HG03520 (cell line): ENCODE results near the gene DIP2C.
"Not testable (repeated sequence)": the region's sequence is repeated elsewhere in the genome, so short reads cannot be mapped to it uniquely, and the experiment has no call there.

Experiments used
- ATAC-seq: cut with Tn5 transposase; IDR thresholded peaks from one replicate; pipeline ENCODE4 v1.9.1; 2021; ENCODE audit warnings: mild to moderate bottlenecking, moderate library complexity; ENCODE audit not compliant: unreplicated experiment

The DIP2C gene

DNA sequence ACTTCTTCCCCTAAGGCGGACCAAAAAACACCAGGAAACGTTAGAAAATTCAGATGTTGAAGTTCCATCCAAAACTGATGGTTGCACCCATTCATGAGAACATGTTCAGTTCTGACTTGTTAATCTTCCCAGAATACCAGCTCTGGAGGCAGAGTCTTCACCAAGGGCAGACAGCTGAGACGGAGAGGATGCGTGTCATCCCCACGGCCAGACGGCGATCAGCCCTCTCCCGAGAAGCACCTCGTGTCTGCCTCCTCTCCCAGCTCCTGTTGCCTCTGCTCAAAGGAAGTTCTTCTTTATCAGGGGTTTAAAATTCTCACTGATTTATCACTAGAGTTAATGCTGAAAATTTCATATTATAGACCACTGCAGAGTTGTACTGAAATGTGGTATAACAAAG lies 284.5 kb downstream of the DIP2C start:
- no peak for ATAC-seq

DNA sequence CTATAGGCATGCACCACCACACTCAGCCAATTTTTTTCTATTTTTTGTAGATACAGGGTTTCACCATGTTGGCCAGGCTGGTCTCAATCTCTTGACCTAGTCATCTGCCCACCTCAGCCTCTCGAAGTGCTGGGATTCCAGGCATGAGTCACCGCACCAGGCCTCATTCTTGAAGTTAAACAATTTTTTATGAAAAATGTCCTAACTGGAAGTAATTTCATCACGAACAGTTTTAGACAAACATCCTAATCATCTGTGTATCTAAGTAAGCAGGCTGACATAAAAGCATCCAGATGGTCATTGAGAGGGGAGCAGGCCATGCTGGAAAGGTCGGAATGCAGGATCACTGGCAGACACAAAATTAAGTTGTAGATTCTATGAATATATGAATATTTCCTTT lies 285.1 kb downstream of the DIP2C start:
- ATAC-seq, result no peak

DNA sequence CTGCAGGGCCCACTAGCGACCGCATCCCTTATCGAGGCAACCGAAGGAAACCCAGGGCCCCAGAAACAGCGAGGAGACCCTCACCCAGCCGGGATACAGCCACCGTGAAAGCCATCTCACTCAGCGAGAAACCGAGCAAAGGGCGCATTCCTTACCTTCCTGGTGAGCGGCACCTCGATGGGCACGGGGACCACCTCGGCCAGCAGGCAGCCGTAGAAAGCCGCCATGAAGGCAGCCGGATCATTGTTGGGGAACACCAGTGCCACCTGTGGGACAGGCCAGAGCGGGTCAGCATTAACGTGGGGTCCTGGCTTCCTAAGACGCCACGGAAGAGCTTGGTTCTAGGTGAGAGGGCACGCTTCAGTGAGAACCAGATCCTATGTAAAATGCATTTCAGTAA lies 290.5 kb downstream of the DIP2C start:
- ATAC-seq, result no peak

DNA sequence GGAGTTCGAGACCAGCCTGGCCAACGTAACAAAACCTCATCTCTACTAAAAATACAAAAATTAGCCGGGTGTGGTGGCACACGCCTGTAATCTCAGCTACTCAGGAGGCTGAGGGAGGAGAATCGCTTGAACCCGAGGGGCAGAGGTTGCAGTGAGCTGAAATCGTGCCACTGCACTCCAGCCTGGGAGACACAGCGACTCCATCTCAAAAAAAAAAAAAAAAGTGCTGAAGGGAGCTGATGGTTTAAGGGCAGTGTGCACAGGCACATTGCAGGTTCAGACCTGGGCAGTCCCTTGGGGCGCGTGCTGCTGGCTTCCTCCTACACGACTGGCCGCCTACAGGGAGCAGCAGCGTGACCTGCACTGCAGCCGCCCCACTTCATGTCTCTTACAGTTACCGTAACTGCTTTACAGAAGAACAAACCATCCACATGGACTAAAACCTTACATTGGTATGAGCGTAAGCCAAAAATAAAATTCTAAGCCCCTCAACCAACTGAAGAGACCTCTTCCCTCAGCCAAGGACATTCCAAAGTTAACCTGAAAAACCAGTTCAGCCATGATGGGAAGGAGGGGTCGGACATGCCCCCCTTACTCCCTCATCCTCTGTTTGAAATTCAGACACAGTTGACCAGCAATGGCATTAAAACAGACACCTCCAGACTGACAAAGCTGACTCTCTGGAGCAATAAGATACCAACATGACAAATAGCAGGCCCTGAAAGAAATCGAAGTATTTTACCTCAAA lies 292.0 kb downstream of the DIP2C start:
- no peak for ATAC-seq

DNA sequence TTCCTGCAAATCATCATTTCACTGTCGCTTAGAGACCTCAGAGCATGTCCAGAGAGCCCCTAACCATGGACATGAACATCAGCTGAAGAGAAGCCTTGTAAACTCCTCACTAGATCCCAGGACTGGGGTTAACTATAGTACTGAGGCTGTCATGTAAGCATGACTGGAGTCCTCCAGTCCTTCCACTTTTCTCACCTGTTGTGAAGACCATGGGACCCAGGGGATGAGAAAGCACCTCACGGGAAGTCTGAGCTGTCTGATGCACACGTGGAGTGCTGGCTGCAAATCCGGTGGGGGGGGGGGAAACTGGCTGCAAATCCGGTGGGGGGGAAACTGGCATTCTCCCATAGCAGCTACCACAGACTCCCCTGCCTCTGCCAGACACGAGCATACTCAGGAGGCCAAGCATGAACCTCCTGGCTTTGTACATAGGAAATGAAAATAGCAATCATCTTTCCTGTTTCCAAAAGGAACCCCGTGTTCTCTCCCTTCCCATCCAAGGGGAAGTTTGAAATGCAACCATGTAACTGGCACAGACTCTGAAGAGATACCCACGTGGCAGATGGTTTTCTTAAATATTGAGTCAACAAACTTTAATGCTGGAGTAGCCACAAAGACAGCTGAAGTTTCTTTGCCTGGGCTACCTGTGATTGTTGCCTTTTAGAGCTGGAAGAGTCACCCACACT lies 292.8 kb downstream of the DIP2C start:
- no peak for ATAC-seq

DNA sequence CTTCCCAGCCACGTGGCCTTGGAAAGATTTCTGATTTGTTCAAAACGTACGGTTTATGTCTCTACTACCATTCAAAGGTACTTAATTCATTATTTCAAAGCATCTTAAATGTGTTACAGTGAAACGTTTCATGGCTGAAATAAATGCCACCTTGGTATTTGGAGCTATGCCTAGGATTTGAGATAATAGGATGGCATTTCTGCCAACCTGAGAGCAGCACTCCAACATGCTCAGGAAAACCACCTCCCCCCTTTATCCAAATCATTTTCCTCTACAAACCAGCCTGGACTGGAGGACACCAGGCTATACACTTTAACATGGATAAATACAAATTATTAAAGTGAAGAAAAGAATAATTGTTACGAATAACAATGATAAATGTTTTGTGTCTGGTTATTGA lies 293.4 kb downstream of the DIP2C start:
- ATAC-seq, result no peak

DNA sequence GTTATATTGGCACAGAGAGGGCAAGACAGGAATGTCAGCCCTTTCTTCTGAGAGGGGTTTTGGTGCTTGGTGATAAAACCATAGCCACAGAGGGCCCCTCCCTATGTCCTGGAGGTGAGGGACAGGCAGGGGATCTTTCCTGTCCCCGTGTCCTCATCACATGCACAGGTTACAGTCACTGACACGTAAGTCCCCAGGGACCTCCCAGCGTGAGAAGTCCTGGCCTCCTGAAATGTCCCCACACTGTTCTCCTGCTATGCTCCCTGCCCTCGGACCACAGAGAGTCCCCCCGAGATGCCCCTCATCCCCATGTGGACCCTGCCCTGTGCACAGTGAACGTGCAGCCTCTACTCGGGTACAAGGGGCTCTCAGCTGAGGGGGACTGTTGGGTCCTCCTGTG lies 293.8 kb downstream of the DIP2C start:
- no peak for ATAC-seq

DNA sequence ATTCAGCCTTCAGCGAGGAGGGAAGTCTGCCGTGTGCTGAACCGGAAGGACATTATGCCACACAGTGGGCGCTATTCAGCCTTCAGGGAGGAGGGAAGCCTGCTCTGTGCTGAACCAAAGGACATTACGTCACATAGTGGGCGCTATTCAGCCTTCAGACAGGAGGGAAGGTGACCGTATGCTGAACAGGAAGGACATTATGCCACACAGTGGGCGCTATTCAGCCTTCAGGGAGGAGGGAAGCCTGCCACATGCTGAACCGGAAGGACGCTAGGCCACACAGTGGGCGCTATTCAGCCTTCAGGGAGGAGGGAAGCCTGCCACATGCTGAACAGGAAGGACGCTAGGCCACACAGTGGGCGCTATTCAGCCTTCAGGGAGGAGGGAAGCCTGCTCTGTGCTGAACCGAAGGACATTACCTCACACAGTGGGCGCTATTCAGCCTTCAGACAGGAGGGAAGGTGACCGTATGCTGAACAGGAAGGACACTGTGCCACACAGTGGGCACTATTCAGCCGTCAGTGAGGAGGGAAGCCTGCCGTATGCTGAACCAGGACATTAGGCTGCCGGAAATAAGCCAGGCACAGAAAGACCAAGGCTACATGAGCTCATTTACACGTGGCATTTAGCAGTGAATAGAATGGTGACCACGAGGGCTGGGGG lies 294.9 kb downstream of the DIP2C start:
- not testable (repeated sequence) for ATAC-seq

DNA sequence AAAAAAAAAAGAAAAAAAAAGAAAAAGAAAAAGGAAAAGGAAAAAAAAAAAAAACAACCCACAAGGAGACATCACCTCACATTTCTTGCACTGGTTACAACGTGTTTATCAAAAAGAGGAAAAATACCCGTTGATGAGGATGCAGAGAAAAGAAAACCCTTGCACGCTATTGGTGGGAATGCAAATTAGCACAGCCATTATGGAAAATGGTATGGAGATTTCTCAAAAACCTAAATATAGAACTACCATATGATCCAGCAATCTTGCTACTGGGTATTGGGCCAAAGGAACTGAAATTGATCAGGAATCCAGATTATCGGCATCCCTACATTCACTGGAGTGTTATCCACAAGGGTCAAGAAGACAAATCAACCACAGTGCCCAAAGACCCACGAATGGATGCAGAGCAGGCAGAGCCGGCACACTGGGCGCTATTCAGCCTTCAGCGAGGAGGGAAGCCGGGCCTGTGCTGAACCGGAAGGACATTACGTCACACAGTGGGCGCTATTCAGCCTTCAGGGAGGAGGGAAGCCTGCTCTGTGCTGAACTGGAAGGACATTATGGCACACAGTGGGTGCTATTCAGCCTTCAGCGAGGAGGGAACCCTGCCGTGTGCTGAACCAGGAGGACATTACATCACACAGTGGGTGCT lies 295.6 kb downstream of the DIP2C start:
- ATAC-seq, result no peak

DNA sequence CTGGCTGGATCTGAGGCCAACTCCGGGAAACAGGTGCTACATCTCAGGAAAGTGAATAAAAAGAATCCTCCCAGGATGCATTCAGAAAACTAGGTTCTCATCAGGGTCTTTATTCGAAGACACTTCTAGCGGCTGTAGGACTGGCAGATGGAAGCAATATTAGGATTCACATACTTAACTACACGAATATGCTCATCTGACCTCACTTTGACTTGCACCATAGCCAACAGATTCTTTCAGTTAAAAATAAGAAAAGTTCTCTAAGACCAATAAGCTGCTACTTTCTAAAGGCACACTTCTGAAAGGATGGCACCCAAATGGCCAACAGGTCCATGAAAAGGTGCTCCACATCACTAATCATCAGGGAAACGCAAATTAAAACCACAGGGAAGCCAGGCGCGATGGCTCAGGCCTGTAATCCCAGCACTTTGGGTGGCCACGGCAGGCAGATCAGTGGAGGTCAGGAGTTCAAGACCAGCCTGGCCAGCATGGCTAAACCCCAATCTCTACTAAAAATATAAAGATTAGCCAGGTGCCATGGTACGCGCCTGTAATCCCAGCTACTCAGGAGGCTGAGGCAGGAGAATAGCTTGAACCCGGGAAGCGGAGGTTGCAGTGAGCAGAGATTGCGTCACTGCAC lies 296.2 kb downstream of the DIP2C start:
- ATAC-seq, result no peak

DNA sequence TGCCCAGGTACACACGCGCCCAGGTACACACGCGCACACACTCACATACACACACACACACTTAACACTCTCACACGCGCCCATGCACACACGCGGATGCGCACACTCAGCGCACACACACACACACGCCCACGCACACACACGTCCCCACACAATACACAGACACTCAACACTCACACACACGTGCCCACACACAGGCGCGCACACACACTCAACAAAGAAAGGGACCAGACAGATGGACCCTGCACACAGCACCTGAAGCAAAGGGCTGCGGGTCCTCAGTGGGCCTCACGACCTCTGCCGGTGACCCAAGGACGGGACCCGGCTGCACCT lies 296.8 kb downstream of the DIP2C start:
- no peak for ATAC-seq

DNA sequence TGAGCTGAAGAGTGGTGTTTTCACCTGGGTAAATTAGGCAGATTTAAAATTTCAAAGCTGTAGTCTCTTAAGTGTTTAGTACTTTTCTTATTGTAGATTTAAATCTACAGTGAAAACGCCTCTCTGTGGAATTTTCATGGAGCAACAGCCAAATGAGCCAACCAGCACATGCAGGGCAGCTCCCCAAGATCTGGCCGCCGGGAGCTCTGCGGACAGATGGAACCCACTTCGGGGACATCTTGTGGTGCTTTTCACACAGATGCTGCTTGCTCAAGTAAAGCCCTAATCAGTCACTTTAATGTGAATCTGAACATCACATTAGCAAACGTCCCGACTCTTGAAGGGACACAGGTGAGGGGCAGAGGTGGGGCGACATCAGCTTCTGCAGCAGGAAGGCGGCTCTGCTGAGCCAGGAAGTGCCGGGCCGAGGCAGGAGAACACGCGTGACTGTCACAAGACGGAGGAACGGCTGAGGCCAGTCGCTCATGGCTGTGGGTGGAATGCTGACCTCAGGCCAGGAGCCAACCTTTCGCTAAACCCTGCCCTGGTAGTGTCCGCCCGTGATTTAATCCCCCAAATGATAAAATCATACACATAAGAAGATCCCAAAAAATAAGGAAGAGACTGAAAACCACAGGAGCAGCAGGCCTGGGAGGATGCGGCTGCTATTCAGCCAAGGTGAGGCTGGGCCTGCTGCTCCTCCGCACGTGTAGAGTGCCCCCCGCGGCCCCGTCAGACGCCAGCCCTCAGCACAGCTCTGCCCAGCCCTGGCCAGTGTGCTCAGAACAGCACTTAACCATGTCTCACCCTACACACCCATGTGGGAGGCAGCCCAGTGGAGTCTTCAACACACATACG lies 297.4 kb downstream of the DIP2C start:
- ATAC-seq, result no peak

DNA sequence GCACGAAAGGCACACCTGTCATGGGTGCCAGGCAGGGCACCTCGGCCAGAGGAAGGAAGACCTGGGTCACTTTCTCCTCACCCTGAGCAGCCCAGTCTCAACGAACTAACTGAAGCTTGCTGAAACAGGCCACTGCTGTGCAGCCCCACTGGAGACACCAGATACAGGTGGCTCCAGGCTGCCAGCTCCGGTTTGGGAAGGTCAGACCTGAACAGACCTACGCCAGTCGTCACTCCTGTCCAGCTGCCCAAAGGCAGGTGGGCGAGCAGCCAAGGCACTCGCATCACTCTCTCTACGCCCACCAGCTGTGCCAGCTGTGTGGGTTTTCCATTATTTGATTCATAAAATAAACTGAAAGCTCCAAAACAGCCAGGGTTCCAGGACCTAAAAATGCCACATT lies 298.2 kb downstream of the DIP2C start:
- ATAC-seq, result no peak

DNA sequence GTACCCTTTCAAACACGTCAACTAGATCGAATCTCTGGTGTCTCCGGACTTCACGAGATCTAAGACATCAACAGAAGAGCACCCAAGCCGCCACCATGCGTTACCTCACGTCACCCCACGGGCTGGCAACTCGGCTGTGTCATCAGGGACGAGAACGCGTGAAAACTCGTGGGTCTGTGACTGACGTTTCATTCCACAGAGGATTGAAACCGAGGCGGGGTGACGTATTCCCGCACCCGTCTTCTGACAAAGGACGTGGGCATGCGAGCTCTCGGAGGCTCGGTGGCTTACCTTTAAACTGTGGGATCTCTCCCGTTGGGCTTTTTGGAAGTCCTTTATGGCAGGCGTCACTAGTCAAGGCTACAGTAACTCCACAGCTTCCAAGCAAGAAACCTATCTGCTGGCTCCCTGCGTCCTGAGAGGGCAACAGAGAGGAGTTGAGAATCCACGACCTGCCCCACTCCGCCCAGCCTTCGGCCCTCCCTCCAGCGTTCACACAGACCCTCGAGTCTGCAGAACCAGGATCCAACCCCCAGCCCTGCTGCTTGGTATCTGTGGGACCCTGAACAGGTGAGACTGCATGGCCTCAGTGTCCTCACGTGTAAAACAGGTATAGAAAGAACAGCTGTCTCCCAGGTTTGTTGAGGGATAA lies 298.9 kb downstream of the DIP2C start:
- no peak for ATAC-seq

DNA sequence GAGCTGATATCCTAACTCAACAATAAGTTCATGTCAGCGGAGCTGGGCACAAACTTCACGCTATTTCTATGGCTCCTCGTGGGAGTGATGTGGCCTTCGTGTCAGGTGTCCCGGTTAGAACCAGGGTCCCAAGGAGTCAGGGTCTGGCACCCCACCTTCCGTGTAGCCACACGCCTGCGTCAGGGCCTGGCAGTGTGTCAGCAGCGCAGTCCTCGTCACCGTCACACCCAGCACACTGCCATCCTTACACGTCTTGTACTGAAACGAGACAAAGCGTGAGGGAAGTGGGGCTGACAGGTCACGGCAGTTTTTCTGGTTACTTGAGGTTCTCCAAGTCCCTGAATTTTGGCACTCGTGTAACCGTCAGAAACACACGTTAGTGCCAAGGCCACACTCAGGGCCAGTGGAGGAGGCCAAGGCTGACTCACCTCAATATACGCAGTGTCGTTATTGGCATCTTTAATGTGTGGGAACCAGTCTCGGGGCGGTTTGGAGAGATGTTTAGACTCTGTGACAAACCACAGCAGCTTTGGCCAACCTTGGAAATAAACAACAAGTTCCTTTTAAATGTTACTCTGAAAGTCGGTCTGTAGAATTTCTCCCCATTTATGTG lies 299.5 kb downstream of the DIP2C start:
- ATAC-seq, result no peak

DNA sequence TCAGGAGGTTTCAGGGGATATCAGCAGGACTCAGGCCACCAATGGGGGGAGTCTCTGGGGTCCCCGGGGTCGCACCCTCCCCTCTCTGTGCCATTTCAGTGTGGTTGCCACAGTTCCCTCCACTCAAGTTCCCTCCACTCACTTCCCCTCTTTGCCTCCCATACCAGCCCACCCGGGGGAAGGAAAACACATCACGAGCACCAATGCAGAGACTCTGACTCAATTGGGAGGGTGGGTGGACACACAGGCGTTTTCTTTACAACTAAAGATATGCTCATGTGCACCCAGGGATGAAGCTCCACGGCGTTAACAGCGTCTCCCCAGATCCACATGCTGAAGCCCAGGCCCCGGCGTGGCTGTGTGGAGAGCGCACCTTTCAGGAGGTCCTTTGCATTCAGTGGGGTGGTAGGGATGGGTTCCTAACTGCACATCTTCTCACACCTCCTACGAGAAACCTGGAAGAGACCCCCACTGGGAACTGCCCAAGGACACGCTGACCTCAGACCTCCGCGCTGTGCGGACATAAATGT lies 300.1 kb downstream of the DIP2C start:
- ATAC-seq, result no peak

DNA sequence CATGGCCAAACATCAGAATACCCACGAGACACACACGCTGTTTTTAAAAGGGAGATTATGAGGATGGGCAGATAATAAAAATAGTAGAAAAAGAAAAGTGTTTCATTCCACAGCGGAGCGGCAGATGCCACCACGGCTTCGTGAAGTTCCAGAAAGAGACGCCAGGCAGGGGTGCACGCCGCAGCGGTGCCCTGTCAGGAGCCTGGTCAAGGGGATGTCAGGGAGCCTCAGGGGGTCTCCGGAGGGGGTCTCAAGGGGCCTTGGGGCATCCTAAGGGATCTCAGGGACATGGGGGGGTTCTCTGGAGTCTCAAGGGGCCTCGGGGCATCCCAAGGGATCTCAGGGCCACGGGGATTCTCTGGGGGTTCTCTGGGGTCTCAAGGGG lies 300.8 kb downstream of the DIP2C start:
- no peak for ATAC-seq

DNA sequence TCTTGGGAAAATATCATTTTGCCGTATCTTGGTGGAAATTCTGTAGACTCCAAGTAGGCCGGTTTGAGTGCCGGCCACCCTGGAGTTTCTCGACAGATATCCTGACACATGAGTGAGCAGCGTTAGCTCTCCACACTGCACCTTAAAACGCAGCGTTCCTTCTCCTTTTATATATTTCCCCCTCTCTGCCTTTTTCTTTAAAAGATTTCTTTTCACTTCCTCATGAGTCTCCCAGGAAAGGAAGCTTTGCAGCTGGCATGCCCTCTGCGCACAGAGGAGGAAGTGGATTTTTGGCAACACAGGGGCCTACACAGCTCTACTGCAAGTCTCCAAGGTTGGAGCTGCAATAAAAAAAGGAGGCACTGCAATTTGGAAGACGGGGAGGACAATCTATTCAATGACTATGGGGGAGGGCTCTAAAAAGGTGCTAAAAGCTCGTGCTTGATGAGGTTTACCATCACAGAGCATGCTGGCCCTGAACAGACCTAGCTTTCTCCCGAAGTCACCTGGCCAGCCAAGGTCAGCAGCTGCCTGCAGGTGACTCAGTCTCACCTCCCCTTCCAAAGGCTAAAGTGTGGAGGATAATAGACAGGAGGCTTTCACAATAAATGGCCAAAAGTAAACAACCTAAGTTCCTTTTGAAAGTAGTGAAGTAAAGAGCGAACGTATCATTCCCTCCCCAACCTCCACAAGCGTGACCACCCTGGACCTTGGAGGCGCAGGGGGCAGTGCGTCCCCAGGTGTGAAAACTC lies 301.4 kb downstream of the DIP2C start:
- ATAC-seq, result no peak

DNA sequence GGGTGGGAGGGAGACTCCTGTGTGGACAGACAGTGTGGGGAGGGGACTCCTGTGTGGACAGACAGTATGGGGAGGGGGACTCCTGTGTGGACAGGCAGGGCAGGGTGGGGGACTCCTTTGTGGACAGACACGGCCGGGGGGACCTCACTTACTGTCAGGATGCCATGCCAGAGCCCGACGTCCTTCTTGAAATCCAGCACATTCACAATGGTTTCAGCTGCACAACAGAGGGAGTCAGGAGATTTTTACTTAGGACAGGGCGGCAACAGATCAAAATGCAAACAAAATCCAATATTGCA lies 301.9 kb downstream of the DIP2C start:
- no peak for ATAC-seq
